ENCODE data around the gene ROR1. TPM values are rescaled to one million over a fixed set of nuclear protein-coding genes. Genes with fewer than 3 reads are reported as not detected.

The ROR1 gene
- total RNA-seq, 4 donors from 2014 or later = 5.1 to 7.3 (median 6.5) TPM

DNA sequence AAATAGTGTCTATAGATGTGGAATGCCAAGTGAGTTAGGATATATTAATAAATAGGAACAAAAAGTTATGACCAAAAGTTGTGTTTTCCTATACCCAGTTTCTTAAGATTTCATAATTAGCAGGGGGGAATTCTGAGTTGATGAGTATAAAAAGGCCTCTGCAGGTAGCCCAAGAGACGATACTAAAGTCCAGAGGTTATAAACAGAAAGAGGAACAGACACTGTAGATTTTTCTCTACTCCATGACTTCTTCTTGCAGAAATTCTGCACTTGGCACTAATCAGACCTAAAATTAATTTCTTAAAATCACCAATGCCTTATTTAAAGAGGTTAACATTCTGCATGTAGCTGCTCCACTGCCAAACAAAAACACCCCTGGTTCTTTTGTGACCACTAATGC, 62.6 kb downstream of the ROR1 start:
- intact Hi-C loops (cut with DNase I) = no loop called here
- no peaks in the 10 kb centered on the region for H3K36me3 ChIP-seq
- peaks cover 0 to 6% (median 2%) of the 10 kb centered on the region in 4 donors for H3K4me1 ChIP-seq
- H3K27ac ChIP-seq (replicated peaks in 1 of 4) = no peak overlapping the region
- WGBS = 81% methylated on average over 1 of the region's 1 CpG
- TF ChIP-seq, protein P1, sequence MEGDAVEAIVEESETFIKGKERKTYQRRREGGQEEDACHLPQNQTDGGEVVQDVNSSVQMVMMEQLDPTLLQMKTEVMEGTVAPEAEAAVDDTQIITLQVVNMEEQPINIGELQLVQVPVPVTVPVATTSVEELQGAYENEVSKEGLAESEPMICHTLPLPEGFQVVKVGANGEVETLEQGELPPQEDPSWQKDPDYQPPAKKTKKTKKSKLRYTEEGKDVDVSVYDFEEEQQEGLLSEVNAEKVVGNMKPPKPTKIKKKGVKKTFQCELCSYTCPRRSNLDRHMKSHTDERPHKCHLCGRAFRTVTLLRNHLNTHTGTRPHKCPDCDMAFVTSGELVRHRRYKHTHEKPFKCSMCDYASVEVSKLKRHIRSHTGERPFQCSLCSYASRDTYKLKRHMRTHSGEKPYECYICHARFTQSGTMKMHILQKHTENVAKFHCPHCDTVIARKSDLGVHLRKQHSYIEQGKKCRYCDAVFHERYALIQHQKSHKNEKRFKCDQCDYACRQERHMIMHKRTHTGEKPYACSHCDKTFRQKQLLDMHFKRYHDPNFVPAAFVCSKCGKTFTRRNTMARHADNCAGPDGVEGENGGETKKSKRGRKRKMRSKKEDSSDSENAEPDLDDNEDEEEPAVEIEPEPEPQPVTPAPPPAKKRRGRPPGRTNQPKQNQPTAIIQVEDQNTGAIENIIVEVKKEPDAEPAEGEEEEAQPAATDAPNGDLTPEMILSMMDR (IDR thresholded peaks at IDR 0.05) = no peak
- TF ChIP-seq EP300 (IDR thresholded peaks at IDR 0.05) (no peak), POLR2AphosphoS5 (IDR thresholded peaks at IDR 0.05) (no peak), POLR2A (IDR thresholded peaks at IDR 0.05; ENCODE audit: low read depth) (no peak)
- no peaks in the 10 kb centered on the region for H3K27me3 ChIP-seq
- no peak overlapping the region for H3K4me3 ChIP-seq
- no peak for DNase-seq (ENCODE audit: extremely low spot score)
- H3K9me3 ChIP-seq = no peaks in the 10 kb centered on the region

DNA sequence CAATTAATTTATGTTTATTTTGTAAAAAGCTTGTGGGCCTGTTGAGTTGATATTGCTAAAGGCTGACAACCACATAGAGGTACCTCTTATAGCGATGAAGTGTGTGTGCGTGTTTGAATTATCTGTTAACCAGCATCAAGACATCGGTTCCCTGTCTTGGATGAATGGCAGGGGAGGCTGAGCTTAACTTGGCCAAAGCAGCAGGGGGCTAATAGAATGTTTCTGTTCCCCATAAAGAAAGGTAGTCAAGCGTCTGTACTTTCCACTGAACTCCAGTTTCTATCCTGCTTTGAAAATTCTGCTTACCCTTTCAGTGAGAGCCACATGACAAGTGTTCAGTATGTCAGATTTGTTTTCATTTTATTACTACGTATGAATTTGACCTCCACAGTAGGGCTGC, 63.0 kb downstream of the ROR1 start:
- no peaks in the 10 kb centered on the region for H3K9me3 ChIP-seq
- no peaks in the 10 kb centered on the region for H3K27me3 ChIP-seq
- no peak overlapping the region for H3K27ac ChIP-seq (replicated peaks in 1 of 4)
- WGBS = 91% methylated on average over 5 of the region's 5 CpGs
- H3K4me3 ChIP-seq = no peak overlapping the region
- intact Hi-C loops (cut with DNase I) = no loop called here
- DNase-seq (ENCODE audit: extremely low spot score) = no peak
- peaks cover 0 to 5% (median 2%) of the 10 kb centered on the region in 4 donors for H3K4me1 ChIP-seq
- TF ChIP-seq EP300 (IDR thresholded peaks at IDR 0.05) = no peak
- no peak for TF ChIP-seq POLR2AphosphoS5 (IDR thresholded peaks at IDR 0.05)
- H3K36me3 ChIP-seq = no peaks in the 10 kb centered on the region

DNA sequence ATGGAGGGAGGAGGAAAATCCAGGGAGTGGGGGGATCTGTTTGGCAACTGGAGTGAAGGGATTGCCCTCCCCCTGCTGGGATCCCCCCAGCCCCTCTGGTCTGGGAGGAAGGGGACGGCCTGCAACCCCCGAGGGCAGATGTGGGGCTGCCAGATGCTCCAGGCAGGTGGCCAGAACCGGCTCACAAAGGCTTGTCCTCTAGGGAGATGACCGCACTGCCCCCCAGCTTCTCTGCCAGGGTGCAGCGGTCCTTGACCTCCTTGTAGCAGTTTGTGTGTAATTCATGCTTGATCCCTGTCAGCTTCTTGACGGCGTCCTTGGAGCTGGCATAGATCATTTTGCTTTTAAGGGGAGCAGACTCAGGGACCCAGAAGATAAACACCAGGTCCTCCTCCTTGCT, 69.2 kb downstream of the ROR1 start:
- DNase-seq (ENCODE audit: extremely low spot score) = no peak
- no peak overlapping the region for H3K4me3 ChIP-seq
- TF ChIP-seq, protein P1 (IDR thresholded peaks at IDR 0.05) = no peak
- no peak for TF ChIP-seq EP300 (IDR thresholded peaks at IDR 0.05)
- no peaks in the 10 kb centered on the region for H3K9me3 ChIP-seq
- 89% methylated on average over 7 of the region's 7 CpGs for WGBS
- H3K36me3 ChIP-seq = no peaks in the 10 kb centered on the region
- no peaks in the 10 kb centered on the region for H3K27me3 ChIP-seq
- no peak overlapping the region for H3K27ac ChIP-seq (replicated peaks in 1 of 4)
- intact Hi-C loops (cut with DNase I) = no loop called here
- H3K4me1 ChIP-seq = no peaks in the 10 kb centered on the region

DNA sequence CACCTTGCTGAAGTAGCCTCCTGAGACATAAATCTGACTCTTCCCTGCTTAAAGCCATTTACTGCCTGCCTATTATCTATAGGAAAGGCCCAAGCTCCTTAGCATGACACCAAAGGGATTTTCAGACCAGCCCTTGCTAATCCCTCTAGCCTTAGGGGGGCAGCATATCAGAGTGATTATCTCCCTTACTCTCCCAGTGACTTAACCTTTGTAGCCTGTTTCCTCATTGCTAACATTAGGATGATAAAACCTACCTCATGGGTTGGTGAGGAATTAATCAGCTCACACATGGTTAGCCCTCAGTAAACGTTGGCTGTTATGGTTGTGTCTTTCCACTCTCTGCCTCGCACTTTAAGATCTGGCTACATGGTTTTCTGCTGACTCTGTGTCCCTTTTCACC, 70.1 kb downstream of the ROR1 start:
- peak; percentile 78 for DNase-seq (ENCODE audit: extremely low spot score)
- H3K4me1 ChIP-seq = no peaks in the 10 kb centered on the region
- H3K4me3 ChIP-seq = no peak overlapping the region
- H3K27ac ChIP-seq (replicated peaks in 1 of 4) = no peak overlapping the region
- TF ChIP-seq, protein P1 (IDR thresholded peaks at IDR 0.05) = no peak
- no peak for TF ChIP-seq POLR2AphosphoS5 (IDR thresholded peaks at IDR 0.05)
- TF ChIP-seq POLR2A (IDR thresholded peaks at IDR 0.05; ENCODE audit: low read depth) = no peak
- no peak for TF ChIP-seq EP300 (IDR thresholded peaks at IDR 0.05)
- no peaks in the 10 kb centered on the region for H3K27me3 ChIP-seq
- intact Hi-C loops (cut with DNase I) = no loop called here
- 80% methylated on average over 2 of the region's 2 CpGs for WGBS
- no peaks in the 10 kb centered on the region for H3K36me3 ChIP-seq
- H3K9me3 ChIP-seq = no peaks in the 10 kb centered on the region

DNA sequence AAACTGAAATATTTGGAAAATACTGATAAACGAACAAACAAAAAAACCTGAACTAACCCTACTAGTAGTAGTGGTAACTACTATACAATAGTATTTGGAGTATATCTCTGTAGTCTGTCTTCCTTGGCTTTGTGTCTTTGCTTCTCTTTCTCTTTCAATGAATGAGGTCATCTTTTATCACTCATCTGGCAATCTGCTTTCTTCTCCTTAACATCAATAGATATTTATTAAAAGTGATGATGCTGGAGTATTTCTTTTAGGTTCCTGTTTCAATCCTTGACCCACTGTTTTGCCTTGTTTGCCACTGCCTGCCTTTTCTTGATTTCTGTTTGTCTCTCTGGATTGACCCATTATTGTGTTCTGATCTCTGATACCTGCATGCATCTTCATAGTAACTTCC, 71.5 kb downstream of the ROR1 start:
- intact Hi-C loops (cut with DNase I) = no loop called here
- H3K36me3 ChIP-seq = no peaks in the 10 kb centered on the region
- WGBS = 85% methylated on average over 1 of the region's 1 CpG
- no peak overlapping the region for H3K4me3 ChIP-seq
- no peak for TF ChIP-seq EP300 (IDR thresholded peaks at IDR 0.05)
- TF ChIP-seq, protein P1 (IDR thresholded peaks at IDR 0.05) = no peak
- no peak for TF ChIP-seq POLR2A (IDR thresholded peaks at IDR 0.05; ENCODE audit: low read depth)
- DNase-seq (ENCODE audit: extremely low spot score) = peak; percentile 34
- no peaks in the 10 kb centered on the region for H3K27me3 ChIP-seq
- no peak overlapping the region for H3K27ac ChIP-seq (replicated peaks in 1 of 4)
- H3K9me3 ChIP-seq = no peaks in the 10 kb centered on the region
- H3K4me1 ChIP-seq = no peaks in the 10 kb centered on the region
